Ectodermal cell (in vitro differentiated cells): ENCODE data around the gene LTBP1.

Source experiments
- H3K27ac ChIP-seq: 2 replicates; pipeline ENCODE4 v1.7.0; 2013; ENCODE audit warnings: mild to moderate bottlenecking, low read depth, low read length; ENCODE audit not compliant: insufficient read depth, poor library complexity, severe bottlenecking
- H3K27me3 ChIP-seq: 2 replicates; pipeline ENCODE4 v1.7.0; 2013; ENCODE audit warnings: mild to moderate bottlenecking, low read length; ENCODE audit not compliant: insufficient read depth, control insufficient read depth, poor library complexity, severe bottlenecking
- H3K36me3 ChIP-seq: one replicate; pipeline ENCODE4 v1.7.0; 2013; ENCODE audit warnings: low read length; ENCODE audit not compliant: control insufficient read depth, insufficient read depth
- H3K4me1 ChIP-seq: one replicate; pipeline ENCODE4 v1.7.0; 2013; ENCODE audit warnings: low read length; ENCODE audit not compliant: control insufficient read depth, insufficient read depth
- H3K4me3 ChIP-seq: 2 replicates; pipeline ENCODE4 v1.7.0; 2013; ENCODE audit warnings: low read depth, low read length, control low read depth; ENCODE audit not compliant: insufficient read depth
- H3K9me3 ChIP-seq: 2 replicates; pipeline ENCODE4 v1.7.0; 2013; ENCODE audit warnings: mild to moderate bottlenecking, low read length, moderate library complexity; ENCODE audit not compliant: control insufficient read depth
- WGBS, 2 experiments: methylation state at CpG; one replicate each; pipeline ENCODE4 v1.1.7; 2013; ENCODE audit warnings: missing lambda C conversion rate in 2 of 2; 5-methylcytosine and 5-hydroxymethylcytosine counted together

Gene LTBP1

DNA sequence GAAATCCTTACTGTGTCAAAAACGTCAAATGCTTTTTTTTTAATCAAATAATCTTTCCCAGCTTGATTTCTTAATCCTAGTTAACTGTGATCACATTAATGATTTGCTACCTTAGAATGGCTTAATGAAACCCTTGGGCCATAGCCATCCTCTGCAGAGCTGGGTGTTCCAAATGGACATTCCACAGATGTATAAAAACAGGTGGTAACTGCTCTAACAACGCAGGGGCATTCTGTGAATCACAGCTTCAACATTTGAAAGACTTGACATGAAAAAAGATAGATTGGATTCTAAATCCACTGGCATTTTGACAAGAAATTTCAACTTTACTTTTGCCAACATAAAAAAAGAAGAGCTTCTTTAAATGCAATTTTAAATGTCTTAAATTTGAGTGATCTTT lies 459.9 kb downstream of the LTBP1 start:
- 74 to 93% methylated on average over 2 of the region's 2 CpGs for WGBS, 2 experiments
- Histone ChIP-seq H3K9me3 (peaks cover 5% of the 10 kb centered on the region), H3K4me1 (no peaks in the 10 kb centered on the region), H3K27ac (no peak overlapping the region), H3K36me3 (no peaks in the 10 kb centered on the region), H3K27me3 (no peaks in the 10 kb centered on the region), H3K4me3 (no peak overlapping the region)

- Histone ChIP-seq H3K4me1 (no peaks in the 10 kb centered on the region), H3K9me3 (peaks cover 5% of the 10 kb centered on the region), H3K36me3 (no peaks in the 10 kb centered on the region), H3K27me3 (no peaks in the 10 kb centered on the region), H3K27ac (no peak overlapping the region), H3K4me3 (no peak overlapping the region)
- WGBS, 2 experiments, result 92 to 94% methylated on average over 2 of the region's 2 CpGs
Observed at GRCh38 chr2:33408109-33408508, 461.4 kb downstream of the LTBP1 start.

- H3K4me3 ChIP-seq, result no peak overlapping the region
- no peaks in the 10 kb centered on the region for H3K4me1 ChIP-seq
- WGBS, 2 experiments, result 100% methylated on average over 1 of the region's 1 CpG; no CpG with 5 or more reads in 1 of the 2 experiments
- peaks cover 5% of the 10 kb centered on the region for H3K9me3 ChIP-seq
- no peaks in the 10 kb centered on the region for H3K36me3 ChIP-seq
- H3K27ac ChIP-seq, result no peak overlapping the region
- no peaks in the 10 kb centered on the region for H3K27me3 ChIP-seq
Observed at GRCh38 chr2:33409417-33409955, 462.7 kb downstream of the LTBP1 start.

GRCh38 chr2:33411765-33412164 lies 465.0 kb downstream of the LTBP1 start:
- no peaks in the 10 kb centered on the region for H3K27me3 ChIP-seq
- peaks cover 5% of the 10 kb centered on the region for H3K9me3 ChIP-seq
- no peaks in the 10 kb centered on the region for H3K4me1 ChIP-seq
- H3K27ac ChIP-seq, result no peak overlapping the region
- no peaks in the 10 kb centered on the region for H3K36me3 ChIP-seq
- no peak overlapping the region for H3K4me3 ChIP-seq
- 86 to 95% methylated on average over 3 of the region's 3 CpGs for WGBS, 2 experiments

DNA sequence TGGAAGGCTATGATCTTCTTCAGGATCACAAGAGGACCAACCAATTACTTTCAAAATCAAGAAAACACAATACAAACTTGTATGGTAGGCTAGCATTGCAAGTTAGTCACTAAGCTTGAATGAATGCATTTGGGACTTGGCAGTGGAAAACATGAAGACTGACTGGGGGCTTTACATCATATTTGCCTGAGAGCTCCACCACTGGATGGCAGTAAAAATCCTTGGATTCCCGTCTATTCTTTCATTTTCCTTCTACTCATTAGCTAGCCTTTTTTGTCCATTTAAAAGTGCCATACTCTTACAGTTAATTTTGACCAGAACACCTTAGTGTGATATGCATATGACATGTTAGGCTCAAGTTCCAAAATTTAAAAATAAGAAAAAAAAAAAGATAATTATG lies 466.2 kb downstream of the LTBP1 start:
- Histone ChIP-seq H3K4me3 (no peak overlapping the region), H3K27me3 (no peaks in the 10 kb centered on the region), H3K9me3 (peaks cover 2% of the 10 kb centered on the region), H3K4me1 (no peaks in the 10 kb centered on the region), H3K27ac (no peak overlapping the region), H3K36me3 (no peaks in the 10 kb centered on the region)
- WGBS, 2 experiments, result 53 to 59% methylated on average over 1 of the region's 1 CpG

DNA sequence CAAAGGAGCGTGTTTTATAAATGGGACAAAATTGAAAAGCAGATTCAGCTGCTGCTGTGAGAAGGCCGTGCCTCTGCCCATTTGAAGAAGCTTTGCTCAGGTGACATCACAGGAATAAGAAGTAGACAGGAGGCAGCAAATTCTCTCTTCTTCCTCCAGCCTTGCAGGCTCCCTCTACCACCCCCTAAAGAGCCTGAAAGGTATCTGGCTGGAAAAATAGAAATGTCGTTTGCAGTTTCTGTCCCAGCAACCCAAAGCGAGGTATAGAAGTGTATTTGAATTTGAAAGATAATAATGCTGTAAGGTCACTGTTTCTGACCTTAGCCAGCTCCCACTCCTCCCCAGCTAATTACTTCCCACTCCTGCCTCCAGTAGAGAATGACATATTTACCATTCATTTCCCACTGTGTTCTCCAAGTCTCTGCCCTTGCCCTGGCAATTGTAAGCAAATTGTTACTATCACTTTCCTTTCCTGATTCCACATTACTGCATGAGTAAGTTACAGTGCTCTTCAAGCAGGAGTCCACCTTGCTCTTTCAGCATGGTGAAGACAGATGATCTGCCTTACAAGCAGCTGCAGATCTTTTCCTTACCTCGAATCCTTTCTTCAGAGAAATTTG lies 472.9 kb downstream of the LTBP1 start:
- Histone ChIP-seq H3K4me3 (no peak overlapping the region), H3K27ac (no peak overlapping the region), H3K27me3 (no peaks in the 10 kb centered on the region), H3K4me1 (no peaks in the 10 kb centered on the region), H3K9me3 (no peaks in the 10 kb centered on the region), H3K36me3 (no peaks in the 10 kb centered on the region)
- 68 to 74% methylated on average over 5 of the region's 5 CpGs for WGBS, 2 experiments

DNA sequence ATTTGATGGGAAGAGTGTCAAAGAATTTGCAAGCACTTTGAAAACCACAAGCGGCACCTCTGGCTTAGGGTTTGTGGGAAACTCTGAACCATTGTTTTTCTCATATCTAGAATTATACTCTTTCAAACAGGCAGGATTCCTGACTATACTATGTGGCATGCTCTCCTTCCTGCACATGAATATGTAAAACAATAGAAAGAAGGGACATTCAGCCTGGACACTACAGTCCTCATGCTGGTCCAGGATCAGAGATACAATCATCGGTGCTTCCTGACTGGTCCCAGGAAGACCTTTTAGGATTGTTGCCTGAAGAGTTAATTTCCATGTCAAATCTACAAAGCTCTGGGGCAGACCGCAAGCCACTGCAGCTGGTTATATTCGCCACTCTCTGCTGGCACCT lies 474.0 kb downstream of the LTBP1 start:
- Histone ChIP-seq H3K4me3 (no peak overlapping the region), H3K36me3 (no peaks in the 10 kb centered on the region), H3K27ac (no peak overlapping the region), H3K4me1 (no peaks in the 10 kb centered on the region), H3K27me3 (no peaks in the 10 kb centered on the region), H3K9me3 (no peaks in the 10 kb centered on the region)
- WGBS, 2 experiments, result 94 to 95% methylated on average over 4 of the region's 4 CpGs

- H3K27me3 ChIP-seq, result no peaks in the 10 kb centered on the region
- H3K27ac ChIP-seq, result no peak overlapping the region
- H3K4me3 ChIP-seq, result no peak overlapping the region
- no peaks in the 10 kb centered on the region for H3K36me3 ChIP-seq
- H3K4me1 ChIP-seq, result no peaks in the 10 kb centered on the region
- H3K9me3 ChIP-seq, result no peaks in the 10 kb centered on the region
- 90 to 92% methylated on average over 2 of the region's 2 CpGs for WGBS, 2 experiments
Observed at GRCh38 chr2:33421820-33422219, 475.1 kb downstream of the LTBP1 start.

DNA sequence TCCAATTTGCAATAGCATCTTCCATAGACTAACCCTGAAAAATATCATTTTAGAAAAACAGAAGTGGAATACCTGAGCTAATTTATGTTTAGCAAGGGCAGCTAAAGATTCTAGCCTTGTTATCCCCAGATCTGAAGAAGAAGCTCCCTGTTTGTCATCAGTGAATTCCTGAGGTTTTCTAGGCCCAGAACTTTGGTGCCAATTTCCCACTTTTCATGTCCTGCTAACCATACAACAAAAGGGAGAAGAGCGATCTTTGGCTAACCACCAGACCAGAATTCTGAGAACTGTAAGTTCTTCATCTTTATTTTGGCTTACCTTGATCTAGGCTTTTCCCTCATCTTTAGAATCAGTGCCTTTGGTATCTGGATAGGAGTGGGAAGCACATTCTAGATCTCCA lies 478.4 kb downstream of the LTBP1 start:
- no peaks in the 10 kb centered on the region for H3K27me3 ChIP-seq
- WGBS, 2 experiments, result 90 to 91% methylated on average over 1 of the region's 1 CpG
- H3K4me3 ChIP-seq, result no peak overlapping the region
- no peaks in the 10 kb centered on the region for H3K36me3 ChIP-seq
- H3K9me3 ChIP-seq, result no peaks in the 10 kb centered on the region
- H3K4me1 ChIP-seq, result no peaks in the 10 kb centered on the region
- no peak overlapping the region for H3K27ac ChIP-seq

- Histone ChIP-seq H3K4me1 (no peaks in the 10 kb centered on the region), H3K4me3 (no peak overlapping the region), H3K27me3 (no peaks in the 10 kb centered on the region), H3K36me3 (no peaks in the 10 kb centered on the region), H3K9me3 (no peaks in the 10 kb centered on the region), H3K27ac (no peak overlapping the region)
- WGBS, 2 experiments, result 92 to 100% methylated on average over 1 of the region's 1 CpG
Observed at GRCh38 chr2:33425586-33426031, 478.9 kb downstream of the LTBP1 start.
